HepG2 (cell line): Measurements from ENCODE around the gene FUT8. TPM values are rescaled to one million over a fixed set of nuclear protein-coding genes. Genes with fewer than 3 reads are reported as not detected.

ENCODE experiments used
- ATAC-seq: fragments of 200-7000 bp; cut with Tn5 transposase; 3 replicates; pipeline ENCODE4 v1.9.1; 2020; ENCODE audit warnings: mild to moderate bottlenecking, moderate library complexity
- BruUV-seq: library from RNA; stranded (reverse); fragments of 400-500 nt; replicated peaks from 2 replicates; lab custom pipeline; 2021; lab: Mats Ljungman, UMichigan
- CTCF ChIA-PET: fragments of 300-600 bp; formaldehyde crosslinking; extraction: SDS; loops from one replicate; lab custom pipeline; 2021; ENCODE audit warnings: low total read pairs, inconsistent platforms, low intra/inter-chr PET ratio; lab: Yijun Ruan, JAX
- POLR2A ChIA-PET: fragments of 350-600 bp; sonication (Branson Sonifier 250); formaldehyde crosslinking; loops from one replicate; lab custom pipeline; 2020; ENCODE audit warnings: antibody characterized with exemption, inconsistent platforms; lab: Yijun Ruan, JAX
- DNase-seq: peaks from one replicate; pipeline ENCODE4 v3.0.0-alpha.2; 2015; ENCODE audit warnings: low spot score
- FAIRE-seq: peaks from 3 replicates; lab custom pipeline; 2011; peaks lifted over from hg19 to GRCh38; lab: Jason Lieb, UNC
- H2AFZ ChIP-seq: one replicate; pipeline ENCODE4 v1.6.1; 2011; ENCODE audit warnings: low read length, inconsistent platforms
- H3K27ac ChIP-seq: fragments of 300-600 bp; 3 replicates; pipeline ENCODE4 v1.8.0; 2011; ENCODE audit warnings: mixed run types, mild to moderate bottlenecking, mixed read lengths, low read length, inconsistent platforms; ENCODE audit not compliant: insufficient read depth; ENCODE audit errors: extremely low read length
- H3K27me3 ChIP-seq, 2 experiments: fragments of 200-600 bp in 1 of 2; 2 replicates in 1 of 2; 3 replicates in 1 of 2; pipeline versions ENCODE4 v1.6.0 to v1.8.0; 2011; ENCODE audit warnings: low read length in 2 of 2, mild to moderate bottlenecking in 2 of 2, moderate library complexity in 2 of 2, inconsistent platforms in 1 of 2; ENCODE audit not compliant: insufficient read depth in 2 of 2, control insufficient read depth in 1 of 2
- H3K36me3 ChIP-seq, 2 experiments: fragments of 200-600 bp in 1 of 2; replicated peaks in 1 of 2; 2 replicates in 1 of 2; 3 replicates in 1 of 2; pipeline versions ENCODE4 v1.5.1 to v1.8.0; 2011; ENCODE audit warnings: low read length in 2 of 2, inconsistent platforms in 1 of 2; ENCODE audit not compliant: insufficient read depth in 2 of 2, control insufficient read depth in 1 of 2
- H3K4me1 ChIP-seq: 2 replicates; pipeline ENCODE4 v1.5.1; 2012; ENCODE audit warnings: low read length, inconsistent platforms; ENCODE audit not compliant: insufficient read depth
- H3K4me2 ChIP-seq: 2 replicates; pipeline ENCODE4 v1.6.0; 2011; ENCODE audit warnings: low read depth, low read length, inconsistent platforms
- H3K4me3 ChIP-seq, 3 experiments: fragments of 200-600 bp in 1 of 3; sonication (generic), shearing (Covaris generic) in 1 of 3; replicated peaks in 1 of 3; 2 replicates each; pipeline ENCODE4 v1.5.1; 2011 to 2016; ENCODE audit warnings: low read length in 3 of 3, inconsistent platforms in 2 of 3, low read depth in 2 of 3, mild to moderate bottlenecking in 2 of 3, control low read depth in 1 of 3, mixed read lengths in 1 of 3; ENCODE audit not compliant: insufficient read depth in 1 of 3
- H3K79me2 ChIP-seq: one replicate; pipeline ENCODE4 v1.6.1; 2011; ENCODE audit warnings: low read length, inconsistent platforms; ENCODE audit not compliant: insufficient read depth
- H3K9ac ChIP-seq: 2 replicates; pipeline ENCODE4 v1.6.0; 2011; ENCODE audit warnings: mild to moderate bottlenecking, low read depth, low read length, inconsistent platforms; ENCODE audit not compliant: insufficient read depth
- H3K9me3 ChIP-seq: 2 replicates; pipeline ENCODE4 v1.5.1; 2012; ENCODE audit warnings: mild to moderate bottlenecking, low read length
- H4K20me1 ChIP-seq: 2 replicates; pipeline ENCODE4 v1.6.0; 2011; ENCODE audit warnings: inconsistent platforms, mild to moderate bottlenecking, low read length, moderate library complexity; ENCODE audit not compliant: insufficient read depth
- CAMTA2 ChIP-seq: sonication (generic); formaldehyde crosslinking; IDR thresholded peaks from 2 replicates; pipeline ENCODE4 v1.4.0; 2020; ENCODE audit warnings: mild to moderate bottlenecking, missing genetic modification reagents, borderline replicate concordance
- HDAC6 ChIP-seq: fragments of 200-600 bp; sonication (generic); IDR thresholded peaks from 2 replicates; pipeline ENCODE4 v1.7.0; 2017; ENCODE audit warnings: mild to moderate bottlenecking, antibody characterized with exemption, low read length, low read depth
- MBD4 ChIP-seq: IDR thresholded peaks from 2 replicates; pipeline ENCODE4 v1.6.1; 2012; ENCODE audit warnings: low read length, inconsistent platforms, borderline replicate concordance
- NR2C2 ChIP-seq: sonication (generic); formaldehyde crosslinking; IDR thresholded peaks from 2 replicates; pipeline ENCODE4 v1.4.0; 2020; ENCODE audit warnings: missing genetic modification reagents, mild to moderate bottlenecking, moderate library complexity, borderline replicate concordance
- U2AF2 ChIP-seq: fragments of 200-400 bp; formaldehyde crosslinking; IDR thresholded peaks from 2 replicates; pipeline ENCODE4 v1.6.1; 2017; ENCODE audit warnings: low read depth, mild to moderate bottlenecking, low read length
- ZBTB7B ChIP-seq: sonication (generic); formaldehyde crosslinking; IDR thresholded peaks from 2 replicates; pipeline ENCODE4 v1.4.0; 2020; ENCODE audit warnings: missing genetic modification reagents
- ZFP36L1 ChIP-seq: sonication (generic); formaldehyde crosslinking; IDR thresholded peaks from 2 replicates; pipeline ENCODE4 v1.8.0; 2022; ENCODE audit warnings: mild to moderate bottlenecking, missing genetic modification reagents, moderate library complexity
- ZNF256 ChIP-seq: sonication (generic); formaldehyde crosslinking; conservative IDR thresholded peaks from 2 replicates; pipeline ENCODE4 v1.4.0; 2020; ENCODE audit warnings: missing genetic modification reagents
- ZNF292 ChIP-seq: sonication (generic); formaldehyde crosslinking; IDR thresholded peaks from 2 replicates; pipeline ENCODE4 v1.8.1; 2022; ENCODE audit warnings: mild to moderate bottlenecking, low read depth, missing genetic modification reagents, borderline replicate concordance
- ZNF337 ChIP-seq: sonication (generic); formaldehyde crosslinking; IDR thresholded peaks from 2 replicates; pipeline ENCODE4 v1.5.1; 2020; ENCODE audit warnings: missing genetic modification reagents, low read depth, mild to moderate bottlenecking, borderline replicate concordance
- ZNF33B ChIP-seq: sonication (generic); formaldehyde crosslinking; IDR thresholded peaks from 2 replicates; pipeline ENCODE4 v1.5.1; 2020; ENCODE audit warnings: mild to moderate bottlenecking, missing genetic modification reagents
- ZNF430 ChIP-seq: sonication (generic); formaldehyde crosslinking; IDR thresholded peaks from 2 replicates; pipeline ENCODE4 v1.9.0; 2021; ENCODE audit warnings: mild to moderate bottlenecking, missing genetic modification reagents
- ZNF788 ChIP-seq: sonication (generic); formaldehyde crosslinking; IDR thresholded peaks from 2 replicates; pipeline ENCODE4 v1.5.0; 2020; ENCODE audit warnings: mild to moderate bottlenecking, missing genetic modification reagents, borderline replicate concordance
- ZSCAN21 ChIP-seq: sonication (generic); formaldehyde crosslinking; IDR thresholded peaks from 2 replicates; pipeline ENCODE4 v1.8.0; 2022; ENCODE audit warnings: mild to moderate bottlenecking, missing genetic modification reagents, moderate library complexity, borderline replicate concordance
- WGBS: methylation state at CpG from one replicate; pipeline ENCODE4 v1.1.6; 2017; ENCODE audit warnings: low lambda C conversion rate; 5-methylcytosine and 5-hydroxymethylcytosine counted together
- in situ Hi-C: cut with HindIII; loops from 2 replicates; pipeline ENCODE4 v1.10.0; 2017; ENCODE audit warnings: low pct_unique_long_range_greater_than_20kb; ENCODE audit not compliant: extremely low pct_ligation_motif_present
- intact Hi-C: fragments of 100-400 bp; cut with micrococcal nuclease; formaldehyde crosslinking; loops from one replicate; pipeline ENCODE4 v1.10.0; 2022; ENCODE audit not compliant: unreplicated experiment
- polyA plus RNA-seq, 8 experiments: library from polyadenylated mRNA; depleted of rRNA in 3 of 8; stranded (reverse) in 7 of 8; unstranded in 1 of 8; fragments of >200 nt; fragmentation: Illumina TruSeq in 4 of 8; extraction: Trizol in 4 of 8; gene quantifications; 2 replicates each; pipeline versions ENCODE4 v1.2.1 to v1.2.3, GENCODE V29; 2011 to 2016; ENCODE audit warnings: low read depth in 4 of 8, missing spikeins in 1 of 8, mixed read lengths in 1 of 8; ENCODE audit not compliant: insufficient read depth in 1 of 8
- total RNA-seq, 5 experiments: library from RNA; depleted of rRNA; stranded (reverse); fragments of >200 nt; fragmentation: Illumina TruSeq; extraction: Trizol; gene quantifications; 2 replicates each; pipeline ENCODE4 v1.2.3, GENCODE V29; 2016; ENCODE audit warnings: low read depth in 1 of 5
- TF ChIP-seq, protein P1 (sequence below): IDR thresholded peaks from 2 replicates; pipeline ENCODE4 v1.6.1; 2016; ENCODE audit warnings: low read depth
- TF ChIP-seq, protein P2 (sequence below): sonication (generic); formaldehyde crosslinking; IDR thresholded peaks from 2 replicates; pipeline ENCODE4 v1.5.0; 2020; ENCODE audit warnings: missing genetic modification reagents

Gene FUT8
- total and polyA plus RNA-seq, 2 of the 13 experiments (the other 11 are each of a cell fraction or from before 2014, with no cell fraction given) = 9.3 to 17.5 TPM

DNA sequence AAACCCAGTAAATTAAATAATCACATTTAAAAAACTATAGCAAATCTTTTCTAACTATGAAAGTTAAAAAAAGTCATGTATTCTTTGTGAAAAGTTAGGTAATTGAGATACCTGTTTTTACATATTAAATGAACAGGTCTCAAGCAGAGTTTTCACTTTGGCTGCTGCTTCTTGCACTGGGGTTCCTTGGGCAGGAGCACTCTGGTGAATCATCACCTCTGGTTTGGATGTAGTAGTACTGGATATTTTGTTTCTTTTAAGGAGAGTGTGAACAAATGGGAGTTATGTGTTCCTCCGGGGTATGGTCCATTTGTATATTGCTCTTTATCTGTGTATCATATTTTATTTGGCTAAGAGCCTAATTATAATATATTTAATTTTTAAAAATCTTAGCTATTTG, 82.7 kb downstream of the FUT8 start (continued):
- TF ChIP-seq ZBTB7B (CRISPR knock-in tag) (no peak), ZNF788 (no peak)

DNA sequence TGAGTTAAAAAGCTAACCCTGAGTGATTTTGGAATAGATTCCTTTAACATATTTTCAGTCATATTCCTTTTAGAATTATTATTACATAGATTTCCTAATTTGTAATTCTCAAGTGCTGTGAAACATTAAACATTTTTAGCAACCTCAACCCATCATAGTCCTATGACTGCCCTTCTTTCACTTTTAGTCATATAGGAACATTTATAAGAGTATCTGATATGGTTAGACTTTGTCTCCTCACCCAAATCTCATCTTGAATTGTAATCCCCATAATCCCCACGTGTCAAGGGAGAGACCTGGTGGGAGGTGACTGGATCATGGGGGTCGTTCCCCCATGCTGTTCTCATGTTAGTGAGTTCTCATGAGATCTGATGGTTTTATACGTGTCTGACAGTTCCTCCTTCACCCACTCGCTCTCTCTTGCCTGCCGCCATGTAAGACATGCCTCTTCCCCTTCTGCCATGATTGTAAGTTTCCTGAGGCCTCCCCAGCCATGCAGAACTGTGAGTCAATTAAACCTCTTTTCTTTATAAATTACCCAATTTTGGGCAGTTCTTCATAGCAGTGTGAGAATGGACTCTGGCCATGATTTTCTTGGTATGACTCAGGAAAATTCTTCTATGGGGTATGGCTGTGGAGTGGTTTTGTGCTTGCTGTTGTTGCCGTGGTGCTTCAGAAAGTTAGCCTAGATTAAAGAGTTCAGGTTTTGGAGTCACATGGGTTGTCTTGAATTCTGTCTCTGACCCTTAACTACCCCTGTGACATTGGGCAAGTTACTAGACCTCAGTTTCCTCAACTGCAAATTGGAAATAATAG, 83.9 kb downstream of the FUT8 start:
- TF ChIP-seq U2AF2 = no peak
- 0 out of 2 replicates have a peak, but pooled peaks have one; percentile 27 for TF ChIP-seq ZNF430
- TF ChIP-seq HDAC6 = no peak
- Histone ChIP-seq H4K20me1 (no peaks in the 10 kb centered on the region), H3K4me2 (no peak overlapping the region), H3K36me3 (no peaks in the 10 kb centered on the region), H3K27ac (no peak overlapping the region), H3K27me3 (no peaks in the 10 kb centered on the region), H3K4me1 (no peaks in the 10 kb centered on the region), H2AFZ (no peak overlapping the region), H3K9ac (no peak overlapping the region), H3K4me3 (no peak overlapping the region), H3K9me3 (no peaks in the 10 kb centered on the region), H3K79me2 (no peaks in the 10 kb centered on the region)
- POLR2A ChIA-PET = no interaction called here
- FAIRE-seq = no peak
- 93% methylated on average over 6 of the region's 6 CpGs for WGBS
- in situ Hi-C loops (no loop called here), intact Hi-C loops (no loop called here)
- CTCF ChIA-PET = no interaction called here
- no peak for DNase-seq
- BruUV-seq = no TSS peak
- ATAC-seq = no peak

DNA sequence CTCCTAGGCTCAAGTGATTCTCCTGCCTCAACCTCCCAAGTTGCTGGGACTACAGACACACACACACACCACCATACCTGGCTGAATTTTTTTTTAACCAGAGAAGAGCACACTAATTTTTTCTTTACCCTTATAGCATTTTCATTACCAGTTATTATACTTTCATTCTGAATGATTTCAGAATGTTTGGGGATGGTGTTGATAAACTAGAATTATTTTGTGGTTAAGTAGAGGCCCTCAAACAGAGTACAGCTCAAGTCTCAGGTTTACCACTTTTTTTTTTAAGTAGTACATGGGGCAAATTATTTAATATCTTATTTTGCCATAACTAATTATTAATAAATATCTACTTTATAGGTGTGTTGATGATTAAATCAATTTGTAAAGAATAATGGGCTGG, 86.6 kb downstream of the FUT8 start:
- POLR2A ChIA-PET = no interaction called here
- H3K27me3 ChIP-seq = no peaks in the 10 kb centered on the region
- no peak for FAIRE-seq
- no peak for TF ChIP-seq ZNF337 (CRISPR knock-in tag)
- TF ChIP-seq NR2C2 = no peak
- no peak for TF ChIP-seq ZNF292 (CRISPR knock-in tag)
- no peak for TF ChIP-seq ZNF33B (CRISPR knock-in tag)
- no peak for TF ChIP-seq CAMTA2
- TF ChIP-seq, protein P1, sequence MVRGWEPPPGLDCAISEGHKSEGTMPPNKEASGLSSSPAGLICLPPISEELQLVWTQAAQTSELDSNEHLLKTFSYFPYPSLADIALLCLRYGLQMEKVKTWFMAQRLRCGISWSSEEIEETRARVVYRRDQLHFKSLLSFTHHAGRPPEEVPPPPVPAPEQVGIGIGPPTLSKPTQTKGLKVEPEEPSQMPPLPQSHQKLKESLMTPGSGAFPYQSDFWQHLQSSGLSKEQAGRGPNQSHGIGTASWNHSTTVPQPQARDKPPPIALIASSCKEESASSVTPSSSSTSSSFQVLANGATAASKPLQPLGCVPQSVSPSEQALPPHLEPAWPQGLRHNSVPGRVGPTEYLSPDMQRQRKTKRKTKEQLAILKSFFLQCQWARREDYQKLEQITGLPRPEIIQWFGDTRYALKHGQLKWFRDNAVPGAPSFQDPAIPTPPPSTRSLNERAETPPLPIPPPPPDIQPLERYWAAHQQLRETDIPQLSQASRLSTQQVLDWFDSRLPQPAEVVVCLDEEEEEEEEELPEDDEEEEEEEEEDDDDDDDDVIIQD (CRISPR knock-in tag) = no peak
- no peak for TF ChIP-seq MBD4
- no peak for TF ChIP-seq ZNF256 (CRISPR knock-in tag)
- TF ChIP-seq ZFP36L1 = no peak
- no peak for TF ChIP-seq ZSCAN21 (CRISPR knock-in tag)
- TF ChIP-seq, protein P2, sequence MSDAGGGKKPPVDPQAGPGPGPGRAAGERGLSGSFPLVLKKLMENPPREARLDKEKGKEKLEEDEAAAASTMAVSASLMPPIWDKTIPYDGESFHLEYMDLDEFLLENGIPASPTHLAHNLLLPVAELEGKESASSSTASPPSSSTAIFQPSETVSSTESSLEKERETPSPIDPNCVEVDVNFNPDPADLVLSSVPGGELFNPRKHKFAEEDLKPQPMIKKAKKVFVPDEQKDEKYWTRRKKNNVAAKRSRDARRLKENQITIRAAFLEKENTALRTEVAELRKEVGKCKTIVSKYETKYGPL (CRISPR knock-in tag) = no peak

More for the DNA sequence above, 86.6 kb downstream of the FUT8 start:
- Histone ChIP-seq H3K36me3 (no peaks in the 10 kb centered on the region), H3K4me2 (no peak overlapping the region), H3K9ac (no peak overlapping the region), H3K79me2 (no peaks in the 10 kb centered on the region), H3K4me1 (no peaks in the 10 kb centered on the region), H2AFZ (no peak overlapping the region), H3K9me3 (no peaks in the 10 kb centered on the region), H3K4me3 (no peak overlapping the region), H3K27ac (no peak overlapping the region), H4K20me1 (no peaks in the 10 kb centered on the region)
- DNase-seq (no peak), ATAC-seq (no peak)
- in situ Hi-C loops = no loop called here
- CTCF ChIA-PET = no interaction called here
- intact Hi-C loops = no loop called here
- BruUV-seq = no TSS peak
